ENCODE results near the gene PANK1. TPM values are rescaled to one million over a fixed set of nuclear protein-coding genes. Genes with fewer than 3 reads are reported as not detected.
A peak's percentile ranks its signal among the peaks of the same experiment; 100 is the strongest.

PANK1 gene
- total and polyA plus RNA-seq, 9 of the 15 experiments (the other 6 are each of a cell fraction or from before 2014, with no cell fraction given) = 1.7 to 10.7 (median 6.5) TPM

GRCh38 chr10:89666138-89666537 lies 21.1 kb upstream of the PANK1 start:
- in situ Hi-C loops (cut with MboI) (no loop called here), intact Hi-C loops (cut with micrococcal nuclease) (no loop called here)
- H3K4me1 ChIP-seq (replicated peaks in 1 of 2; ENCODE audit: control insufficient read depth in 2 of 2, insufficient read depth in 2 of 2, low read length in 2 of 2) = no peaks in the 10 kb centered on the region
- H3K9me1 ChIP-seq (ENCODE audit: control insufficient read depth, insufficient read depth, low read length) = no peaks in the 10 kb centered on the region
- no peak overlapping the region for H3K4me2 ChIP-seq (ENCODE audit: insufficient read depth, low read length)
- ATAC-seq (no peak), FAIRE-seq (no peak), DNase-seq (ENCODE audit: extremely low read depth in 1 of 4, low spot score in 3 of 4) (no peak)
- H3K9me3 ChIP-seq (replicated peaks; ENCODE audit: control insufficient read depth, insufficient read depth, low read depth, low read length) = no peaks in the 10 kb centered on the region
- 14% methylated on average over 1 of the region's 1 CpG for WGBS (ENCODE audit: insufficient coverage, low coverage, missing lambda C conversion rate)
- H3K79me2 ChIP-seq (ENCODE audit: control insufficient read depth, insufficient read depth, low read length) = no peaks in the 10 kb centered on the region
- CTCF ChIA-PET (ENCODE audit: low intra/inter-chr PET ratio) = no interaction called here
- H3K27ac ChIP-seq (ENCODE audit: extremely low read depth, low read depth, low read length) = no peak overlapping the region
- BruUV-seq (replicated peaks) = no TSS peak
- POLR2A ChIA-PET = no interaction called here
- no peak overlapping the region for H2AFZ ChIP-seq (ENCODE audit: low read depth, low read length)
- H4K20me1 ChIP-seq (replicated peaks; ENCODE audit: control insufficient read depth, insufficient read depth, low read length) = no peaks in the 10 kb centered on the region
- H3K36me3 ChIP-seq (ENCODE audit: control insufficient read depth, insufficient read depth, low read length) = no peaks in the 10 kb centered on the region
- TF ChIP-seq TARDBP (IDR thresholded peaks at IDR 0.05) = no peak
- no peak for TF ChIP-seq ZNF12 (CRISPR knock-in tag; IDR thresholded peaks at IDR 0.05)
- TF ChIP-seq PRPF4 (IDR thresholded peaks at IDR 0.05; ENCODE audit: insufficient read depth, low read depth, low read length, poor library complexity, severe bottlenecking) = no peak
- TF ChIP-seq ZKSCAN1 (IDR thresholded peaks at IDR 0.05; ENCODE audit: low read depth, low read length) = 0 out of 2 replicates have a peak, but pooled peaks have one; percentile 33
- H3K9ac ChIP-seq (ENCODE audit: insufficient read depth in 1 of 2, low read depth in 2 of 2, low read length in 2 of 2) = no peak overlapping the region
- no peak overlapping the region for H3K4me3 ChIP-seq
- no peaks in the 10 kb centered on the region for H3K27me3 ChIP-seq (ENCODE audit: control insufficient read depth in 2 of 2, insufficient read depth in 2 of 2, low read length in 2 of 2)

GRCh38 chr10:89665302-89665701 lies 20.3 kb upstream of the PANK1 start:
- no TSS peak for BruUV-seq (replicated peaks)

More at GRCh38 chr10:89665302-89665701, 20.3 kb upstream of the PANK1 start:
- FAIRE-seq (no peak), DNase-seq (ENCODE audit: extremely low read depth in 1 of 4, low spot score in 3 of 4) (no peak), ATAC-seq (peak; percentile 50; the same call in 1 of the 3 replicates)
- POLR2A ChIA-PET = interaction anchor here (1.1 to 1.5 kb wide), 3 partner anchors 15 to 32 kb away, joined by 3 to 4 read pairs (median 4); no protein-coding TSS in a partner anchor
- Histone ChIP-seq H3K36me3 (ENCODE audit: control insufficient read depth, insufficient read depth, low read length) (no peaks in the 10 kb centered on the region), H3K9me1 (ENCODE audit: control insufficient read depth, insufficient read depth, low read length) (no peaks in the 10 kb centered on the region), H3K27ac (ENCODE audit: extremely low read depth, low read depth, low read length) (no peak overlapping the region), H3K9me3 (replicated peaks; ENCODE audit: control insufficient read depth, insufficient read depth, low read depth, low read length) (no peaks in the 10 kb centered on the region), H3K79me2 (ENCODE audit: control insufficient read depth, insufficient read depth, low read length) (no peaks in the 10 kb centered on the region), H3K4me3 (no peak overlapping the region), H3K9ac (ENCODE audit: insufficient read depth in 1 of 2, low read depth in 2 of 2, low read length in 2 of 2) (no peak overlapping the region), H4K20me1 (replicated peaks; ENCODE audit: control insufficient read depth, insufficient read depth, low read length) (no peaks in the 10 kb centered on the region), H2AFZ (ENCODE audit: low read depth, low read length) (no peak overlapping the region), H3K4me1 (replicated peaks in 1 of 2; ENCODE audit: control insufficient read depth in 2 of 2, insufficient read depth in 2 of 2, low read length in 2 of 2) (no peaks in the 10 kb centered on the region), H3K4me2 (ENCODE audit: insufficient read depth, low read length) (no peak overlapping the region), H3K27me3 (ENCODE audit: control insufficient read depth in 2 of 2, insufficient read depth in 2 of 2, low read length in 2 of 2) (no peaks in the 10 kb centered on the region)
- WGBS (ENCODE audit: insufficient coverage, low coverage, missing lambda C conversion rate) = 25% methylated on average over 2 of the region's 2 CpGs
- intact Hi-C loops (cut with micrococcal nuclease) (no loop called here), in situ Hi-C loops (cut with MboI) (no loop called here)
- no peak for TF ChIP-seq TCF3 (CRISPR knock-in tag; IDR thresholded peaks at IDR 0.05)
- no peak for TF ChIP-seq ARID3A (IDR thresholded peaks at IDR 0.05; ENCODE audit: borderline replicate concordance, low read depth, low read length)
- TF ChIP-seq SAP30 (IDR thresholded peaks at IDR 0.05; ENCODE audit: borderline replicate concordance, insufficient read depth, low read depth, low read length, poor library complexity, severe bottlenecking) = no peak
- CTCF ChIA-PET (ENCODE audit: low intra/inter-chr PET ratio) = no interaction called here
